Body of pancreas (tissue), 4 donors: ENCODE measurements around the gene EPC2.

ENCODE experiments used
- POLR2A ChIP-seq, 3 donors: fragments of 450-650 bp; IDR thresholded peaks; one replicate each; pipeline ENCODE4 v1.6.1; 2016; ENCODE audit warnings: antibody characterized with exemption in 3 of 3, mild to moderate bottlenecking in 2 of 3
- TF ChIP-seq, protein P1 (sequence below), 7 experiments: fragments of 450-650 bp in 4 of 7; fragments of 200-600 bp in 3 of 7; sonication (generic) in 3 of 7; IDR thresholded peaks; one replicate each; pipeline ENCODE4 v1.5.1; 2016 to 2019; ENCODE audit warnings: antibody characterized with exemption in 7 of 7

DNA sequence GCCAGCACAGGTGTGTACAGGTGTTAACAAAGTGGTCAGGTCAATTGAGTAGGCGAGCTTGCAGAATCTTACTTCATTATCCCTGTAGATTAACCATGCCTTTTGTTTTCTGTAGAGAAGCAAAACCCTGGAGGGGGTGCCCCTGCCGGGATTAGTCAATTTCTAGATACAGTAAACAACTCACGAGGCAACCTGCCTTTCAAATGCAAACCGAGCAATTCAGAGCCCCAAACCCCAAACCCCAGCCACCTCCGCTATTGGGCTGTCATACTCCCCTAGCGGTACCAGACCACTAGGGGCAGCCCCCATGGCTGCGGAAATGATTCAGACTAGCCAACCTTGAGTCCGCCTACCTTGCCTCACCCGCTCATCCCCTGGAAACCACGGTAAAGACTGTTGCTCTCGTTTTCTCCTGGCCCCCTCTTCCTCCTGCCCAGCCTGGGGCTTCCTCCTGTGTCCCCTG lies 169.1 kb downstream of the EPC2 start:
- TF ChIP-seq, protein P1, sequence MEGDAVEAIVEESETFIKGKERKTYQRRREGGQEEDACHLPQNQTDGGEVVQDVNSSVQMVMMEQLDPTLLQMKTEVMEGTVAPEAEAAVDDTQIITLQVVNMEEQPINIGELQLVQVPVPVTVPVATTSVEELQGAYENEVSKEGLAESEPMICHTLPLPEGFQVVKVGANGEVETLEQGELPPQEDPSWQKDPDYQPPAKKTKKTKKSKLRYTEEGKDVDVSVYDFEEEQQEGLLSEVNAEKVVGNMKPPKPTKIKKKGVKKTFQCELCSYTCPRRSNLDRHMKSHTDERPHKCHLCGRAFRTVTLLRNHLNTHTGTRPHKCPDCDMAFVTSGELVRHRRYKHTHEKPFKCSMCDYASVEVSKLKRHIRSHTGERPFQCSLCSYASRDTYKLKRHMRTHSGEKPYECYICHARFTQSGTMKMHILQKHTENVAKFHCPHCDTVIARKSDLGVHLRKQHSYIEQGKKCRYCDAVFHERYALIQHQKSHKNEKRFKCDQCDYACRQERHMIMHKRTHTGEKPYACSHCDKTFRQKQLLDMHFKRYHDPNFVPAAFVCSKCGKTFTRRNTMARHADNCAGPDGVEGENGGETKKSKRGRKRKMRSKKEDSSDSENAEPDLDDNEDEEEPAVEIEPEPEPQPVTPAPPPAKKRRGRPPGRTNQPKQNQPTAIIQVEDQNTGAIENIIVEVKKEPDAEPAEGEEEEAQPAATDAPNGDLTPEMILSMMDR (IDR thresholded peaks at IDR 0.05): no peak
- TF ChIP-seq POLR2A (IDR thresholded peaks at IDR 0.05): no peak
